Ascending aorta (tissue), 2 donors: ENCODE data around the gene FOCAD. TPM values are rescaled to one million over a fixed set of nuclear protein-coding genes. Genes with fewer than 3 reads are reported as not detected.

Experiments used
- DNase-seq, 2 donors: peaks; one replicate each; pipeline ENCODE4 v3.0.0-alpha.2; 2019; ENCODE audit warnings: low spot score in 2 of 2
- H3K27ac ChIP-seq, 2 donors: fragments of 200-600 bp; sonication (generic); one replicate each; pipeline ENCODE4 v1.5.1; 2016 to 2017; ENCODE audit warnings: mild to moderate bottlenecking in 1 of 2
- H3K27me3 ChIP-seq: fragments of 200-600 bp; sonication (generic); one replicate; pipeline ENCODE4 v1.5.1; 2017
- H3K36me3 ChIP-seq, 2 donors: fragments of 200-600 bp; sonication (generic); one replicate each; pipeline ENCODE4 v1.5.1; 2016
- H3K4me1 ChIP-seq, 2 donors: fragments of 200-600 bp; sonication (generic); one replicate each; pipeline ENCODE4 v1.5.1; 2016 to 2017; ENCODE audit warnings: mild to moderate bottlenecking in 1 of 2
- H3K4me3 ChIP-seq, 2 donors: fragments of 200-600 bp; sonication (generic); one replicate each; pipeline ENCODE4 v1.5.1; 2016 to 2017; ENCODE audit warnings: mild to moderate bottlenecking in 1 of 2
- H3K9me3 ChIP-seq, 2 donors: fragments of 200-600 bp; sonication (generic); one replicate each; pipeline ENCODE4 v1.5.1; 2016
- intact Hi-C: fragments of 100-400 bp; cut with DNase I; formaldehyde crosslinking; loops from one replicate; pipeline ENCODE4 v1.15.1; 2023
- total RNA-seq: library from RNA; depleted of rRNA; stranded (reverse); fragments of >200 nt; gene quantifications from one replicate; pipeline ENCODE4 v1.1.0, GENCODE V29; 2016
- TF ChIP-seq, protein P1 (sequence below), 3 experiments: fragments of 200-600 bp in 2 of 3; fragments of 450-650 bp in 1 of 3; sonication (generic) in 2 of 3; IDR thresholded peaks; one replicate each; pipeline ENCODE4 v1.5.1; 2016 to 2019; ENCODE audit warnings: antibody characterized with exemption in 3 of 3, mild to moderate bottlenecking in 1 of 3, moderate library complexity in 1 of 3

FOCAD gene
- total RNA-seq, 1 donor from 2014 or later = 64.3 TPM

DNA sequence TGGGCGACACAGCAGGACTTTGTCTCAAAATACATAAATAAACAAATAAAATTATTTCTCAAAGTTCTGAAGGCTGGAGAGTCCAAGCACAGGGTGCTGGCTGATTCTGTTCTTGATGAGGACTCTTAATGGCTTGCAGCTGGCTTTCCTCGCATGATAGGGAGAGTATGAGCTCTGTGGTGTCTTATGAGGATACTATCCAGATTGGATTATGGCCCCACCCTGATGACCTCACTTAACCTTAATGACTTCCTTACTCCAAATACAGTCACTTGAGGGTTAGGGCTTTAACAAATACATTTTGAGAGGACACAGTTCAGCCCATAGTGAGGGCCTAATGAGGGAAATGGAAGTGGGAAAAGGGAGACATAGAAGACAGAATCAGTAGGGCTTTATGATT, 87.7 kb downstream of the FOCAD start:
- intact Hi-C loops = no loop called here
- H3K27ac ChIP-seq = no peak overlapping the region
- no peak overlapping the region for H3K4me3 ChIP-seq
- TF ChIP-seq, protein P1, sequence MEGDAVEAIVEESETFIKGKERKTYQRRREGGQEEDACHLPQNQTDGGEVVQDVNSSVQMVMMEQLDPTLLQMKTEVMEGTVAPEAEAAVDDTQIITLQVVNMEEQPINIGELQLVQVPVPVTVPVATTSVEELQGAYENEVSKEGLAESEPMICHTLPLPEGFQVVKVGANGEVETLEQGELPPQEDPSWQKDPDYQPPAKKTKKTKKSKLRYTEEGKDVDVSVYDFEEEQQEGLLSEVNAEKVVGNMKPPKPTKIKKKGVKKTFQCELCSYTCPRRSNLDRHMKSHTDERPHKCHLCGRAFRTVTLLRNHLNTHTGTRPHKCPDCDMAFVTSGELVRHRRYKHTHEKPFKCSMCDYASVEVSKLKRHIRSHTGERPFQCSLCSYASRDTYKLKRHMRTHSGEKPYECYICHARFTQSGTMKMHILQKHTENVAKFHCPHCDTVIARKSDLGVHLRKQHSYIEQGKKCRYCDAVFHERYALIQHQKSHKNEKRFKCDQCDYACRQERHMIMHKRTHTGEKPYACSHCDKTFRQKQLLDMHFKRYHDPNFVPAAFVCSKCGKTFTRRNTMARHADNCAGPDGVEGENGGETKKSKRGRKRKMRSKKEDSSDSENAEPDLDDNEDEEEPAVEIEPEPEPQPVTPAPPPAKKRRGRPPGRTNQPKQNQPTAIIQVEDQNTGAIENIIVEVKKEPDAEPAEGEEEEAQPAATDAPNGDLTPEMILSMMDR (IDR thresholded peaks at IDR 0.05) = no peak
- no peak for DNase-seq
- H3K36me3 ChIP-seq = peaks cover 4 to 35% of the 10 kb centered on the region in 2 donors
- no peaks in the 10 kb centered on the region for H3K4me1 ChIP-seq
- no peaks in the 10 kb centered on the region for H3K9me3 ChIP-seq
- H3K27me3 ChIP-seq = no peaks in the 10 kb centered on the region

DNA sequence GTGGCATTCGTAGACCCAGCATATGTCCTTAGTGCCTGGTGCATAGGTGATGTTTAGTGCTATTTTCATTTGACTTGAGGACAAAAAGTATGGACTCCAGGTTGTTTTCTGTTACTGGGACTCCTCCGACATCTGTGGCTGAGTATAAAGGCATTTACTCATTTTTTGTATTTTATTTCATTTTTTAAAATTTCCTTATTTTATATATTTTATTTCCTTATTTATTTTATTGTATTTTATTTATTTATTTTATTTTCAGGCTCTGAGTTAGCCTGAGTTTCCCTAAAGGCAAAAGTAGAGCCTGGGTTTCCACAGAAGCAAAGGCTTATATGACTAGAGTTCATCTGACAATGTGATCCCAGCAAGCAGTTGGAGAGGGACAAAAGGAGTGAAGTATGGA, 91.6 kb downstream of the FOCAD start:
- no peak overlapping the region for H3K4me3 ChIP-seq
- H3K36me3 ChIP-seq = peaks cover 0 to 19% of the 10 kb centered on the region in 2 donors
- no peaks in the 10 kb centered on the region for H3K27me3 ChIP-seq
- DNase-seq = no peak
- no peak overlapping the region for H3K27ac ChIP-seq
- no peaks in the 10 kb centered on the region for H3K4me1 ChIP-seq
- H3K9me3 ChIP-seq = no peaks in the 10 kb centered on the region
- TF ChIP-seq, protein P1 (IDR thresholded peaks at IDR 0.05) = no peak
- intact Hi-C loops = no loop called here

DNA sequence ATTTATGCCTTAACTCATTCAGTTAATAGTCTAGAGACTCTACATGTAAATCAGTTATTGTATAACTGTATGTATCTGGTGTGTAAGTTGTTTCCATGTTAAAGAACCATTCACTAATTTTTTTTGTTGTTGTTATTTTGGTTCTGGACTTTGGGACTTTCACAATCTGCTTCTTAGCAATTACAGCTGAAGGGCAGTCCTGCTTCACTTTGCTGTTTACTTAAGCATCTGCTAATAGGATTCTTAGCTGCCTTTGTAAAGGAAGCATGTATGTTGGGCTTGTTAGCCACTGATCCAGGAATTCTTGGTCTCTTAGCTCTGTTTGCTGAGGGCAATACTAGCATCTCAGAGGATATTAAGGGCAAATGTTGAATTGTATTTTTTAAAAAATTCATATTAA, 97.0 kb downstream of the FOCAD start:
- H3K36me3 ChIP-seq = peaks cover 0 to 3% of the 10 kb centered on the region in 2 donors
- H3K4me3 ChIP-seq = no peak overlapping the region
- no peaks in the 10 kb centered on the region for H3K4me1 ChIP-seq
- H3K9me3 ChIP-seq = no peaks in the 10 kb centered on the region
- no peaks in the 10 kb centered on the region for H3K27me3 ChIP-seq
- no peak for DNase-seq
- no peak overlapping the region for H3K27ac ChIP-seq
- intact Hi-C loops = no loop called here
- TF ChIP-seq, protein P1 (IDR thresholded peaks at IDR 0.05) = no peak

DNA sequence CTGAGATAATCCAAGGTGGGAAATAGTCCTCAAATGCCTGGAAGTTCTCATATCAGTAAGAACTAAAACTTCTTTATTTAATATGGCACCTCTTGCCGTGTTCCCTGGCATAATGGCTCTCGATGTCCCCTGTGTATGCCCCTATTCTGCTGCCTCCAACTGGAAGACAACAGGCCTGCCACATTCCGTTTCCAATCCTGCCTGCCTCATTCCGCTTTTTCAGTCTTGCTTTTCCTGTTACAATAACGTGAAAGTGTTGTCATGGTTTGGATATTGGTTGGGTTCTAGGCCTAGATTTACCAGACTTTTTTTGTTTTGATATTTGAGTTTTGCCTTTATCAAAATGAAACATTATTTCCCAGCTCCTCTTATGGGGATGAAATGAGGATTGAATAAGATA, 98.2 kb downstream of the FOCAD start:
- DNase-seq = no peak
- H3K9me3 ChIP-seq = no peaks in the 10 kb centered on the region
- H3K4me1 ChIP-seq = no peaks in the 10 kb centered on the region
- no peak overlapping the region for H3K27ac ChIP-seq
- peaks cover 0 to 3% of the 10 kb centered on the region in 2 donors for H3K36me3 ChIP-seq
- intact Hi-C loops = no loop called here
- no peak overlapping the region for H3K4me3 ChIP-seq
- no peaks in the 10 kb centered on the region for H3K27me3 ChIP-seq
- TF ChIP-seq, protein P1 (IDR thresholded peaks at IDR 0.05) = no peak

DNA sequence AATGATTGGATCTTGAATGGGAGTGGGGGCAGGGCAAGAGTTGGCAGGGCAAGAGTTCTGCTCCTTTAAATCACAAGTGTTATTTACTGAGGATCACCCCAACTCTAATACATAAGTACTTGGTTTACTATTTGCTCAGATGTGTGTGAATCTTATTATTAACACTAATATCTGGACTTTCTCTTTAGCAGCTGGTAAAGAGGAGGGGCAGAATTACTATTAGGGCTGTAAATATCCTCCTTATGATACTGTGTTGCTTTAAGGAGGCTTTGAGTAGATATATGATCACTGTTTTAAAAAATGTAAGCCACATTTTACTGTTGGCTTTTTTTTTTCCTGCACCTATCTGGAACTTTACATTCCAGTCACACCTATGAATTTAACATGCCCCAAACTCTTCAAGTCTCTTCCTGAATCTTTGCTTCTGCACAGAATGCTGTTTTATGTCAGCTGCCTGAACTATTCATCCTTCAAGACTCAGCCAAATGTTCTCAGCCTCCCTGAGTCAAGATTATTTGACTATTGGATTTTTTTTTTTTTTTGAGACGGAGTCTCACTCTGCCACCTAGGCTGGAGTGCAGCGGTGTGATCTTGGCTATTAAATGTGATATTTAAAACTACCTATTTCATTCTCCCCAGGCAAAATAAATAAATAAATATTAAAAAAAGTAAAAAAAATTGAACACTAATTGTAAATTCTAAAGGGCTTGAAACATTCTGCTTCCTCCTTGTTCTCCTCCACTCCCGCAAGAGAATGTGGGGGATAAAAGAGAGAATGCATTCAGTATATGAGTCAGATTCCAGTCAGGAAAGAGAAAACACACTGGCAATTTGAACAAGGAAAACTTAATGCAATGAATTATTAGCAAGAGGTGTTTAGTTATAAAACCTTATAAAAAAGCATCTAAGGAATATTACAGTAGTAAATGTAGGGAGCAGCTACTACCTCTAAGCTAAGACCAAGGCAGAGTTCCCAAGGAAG, 99.3 kb downstream of the FOCAD start:
- no peak overlapping the region for H3K4me3 ChIP-seq
- H3K27ac ChIP-seq = no peak overlapping the region
- H3K4me1 ChIP-seq = no peaks in the 10 kb centered on the region
- no peak for DNase-seq
- no peaks in the 10 kb centered on the region for H3K27me3 ChIP-seq
- H3K9me3 ChIP-seq = no peaks in the 10 kb centered on the region
- intact Hi-C loops = no loop called here
- peaks cover 0 to 3% of the 10 kb centered on the region in 2 donors for H3K36me3 ChIP-seq
- TF ChIP-seq, protein P1 (IDR thresholded peaks at IDR 0.05) = no peak
